Stimulated activated CD8-positive, alpha-beta memory T cell treated with anti-CD3 and anti-CD28 coated beads, Interleukin-15, amount 100 ng/mL, for 48 hours (primary cell): ENCODE results near the gene GNB3.
"Not testable (repeated sequence)": the region's sequence is repeated elsewhere in the genome, so short reads cannot be mapped to it uniquely, and the experiment has no call there.

ENCODE experiments used
- DNase-seq, 2 donors: peaks; one replicate each; pipeline ENCODE4 v3.0.0-alpha.2; 2020; ENCODE audit warnings: low read depth in 2 of 2

GNB3 gene

GRCh38 chr12:6883252-6883651 is 42.5 kb downstream of the GNB3 start:
- no peak for DNase-seq

GRCh38 chr12:6883683-6884082 is 43.0 kb downstream of the GNB3 start:
- no peak for DNase-seq

DNA sequence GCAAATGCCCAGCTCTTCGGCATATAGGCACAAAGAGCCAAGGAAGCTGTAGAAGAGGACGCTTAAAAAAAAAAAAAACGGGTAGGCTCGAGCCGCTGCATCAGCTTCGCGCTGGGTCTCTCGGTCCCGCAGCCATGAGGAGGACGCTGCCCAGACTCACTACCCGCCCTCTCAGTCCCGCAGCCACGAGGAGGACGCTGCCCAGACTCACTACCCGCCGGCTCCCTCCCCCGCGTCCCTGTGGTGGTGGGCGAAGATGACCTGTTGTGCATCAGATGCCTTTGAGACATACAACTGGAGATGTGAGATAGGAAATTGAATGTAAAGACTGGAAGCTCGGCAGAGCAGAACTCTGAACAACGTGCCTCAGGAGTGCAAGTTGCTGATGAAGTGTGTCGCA is 43.8 kb downstream of the GNB3 start:
- no peak for DNase-seq

DNA sequence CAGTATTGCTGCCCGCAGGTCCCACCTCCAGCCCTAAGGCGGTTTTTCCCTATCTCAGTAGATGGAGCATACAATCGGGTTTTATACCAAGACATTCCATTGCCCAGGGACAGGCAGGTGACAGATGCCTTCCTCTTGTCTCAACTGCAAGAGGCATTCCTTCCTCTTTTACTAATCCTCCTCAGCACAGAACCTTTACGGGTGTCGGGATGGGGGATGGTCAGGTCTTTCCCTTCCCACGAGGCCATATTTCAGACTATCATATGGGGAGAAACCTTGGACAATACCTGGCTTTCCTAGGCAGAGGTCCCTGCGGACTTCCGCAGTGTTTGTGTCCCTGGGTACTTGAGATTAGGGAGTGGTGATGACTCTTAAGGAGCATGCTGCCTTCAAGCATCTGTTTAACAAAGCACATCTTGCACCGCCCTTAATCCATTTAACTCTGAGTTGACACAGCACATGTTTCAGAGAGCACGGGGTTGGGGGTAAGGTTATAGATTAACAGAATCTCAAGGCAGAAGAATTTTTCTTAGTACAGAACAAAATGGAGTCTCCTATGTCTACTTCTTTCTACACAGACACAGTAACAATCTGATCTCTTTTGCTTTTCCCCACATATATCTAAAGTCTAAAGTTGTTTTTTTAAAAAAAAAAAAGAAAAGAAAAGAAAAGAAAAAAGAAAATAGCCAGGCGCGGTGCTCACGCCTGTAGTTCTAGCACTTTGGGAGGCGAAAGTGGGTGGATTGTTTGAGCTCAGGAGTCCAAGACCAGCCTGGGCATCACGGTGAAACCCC is 45.7 kb downstream of the GNB3 start:
- DNase-seq: not testable (repeated sequence)

GRCh38 chr12:6887460-6887859 is 46.7 kb downstream of the GNB3 start:
- DNase-seq: no peak

DNA sequence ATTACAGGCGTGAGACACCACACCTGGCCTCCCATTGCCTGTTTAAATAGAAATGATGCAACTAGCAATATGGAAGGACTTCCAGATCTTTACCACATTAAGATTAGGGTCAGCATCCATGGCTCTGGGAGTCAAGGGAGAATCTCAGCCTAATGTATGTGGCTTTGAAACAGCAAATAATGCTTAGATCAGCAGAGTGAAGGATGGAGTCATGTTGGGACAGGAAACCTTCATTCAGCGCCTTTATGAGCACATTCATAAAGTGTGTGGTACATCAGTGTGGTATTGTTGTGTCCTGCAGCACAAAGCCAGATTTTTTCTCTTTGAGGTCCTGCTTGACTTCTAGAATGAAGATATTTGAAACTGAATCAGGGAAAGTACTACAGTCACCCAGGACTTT is 47.6 kb downstream of the GNB3 start:
- no peak for DNase-seq

GRCh38 chr12:6888794-6889193 is 48.1 kb downstream of the GNB3 start:
- not testable (repeated sequence) for DNase-seq

DNA sequence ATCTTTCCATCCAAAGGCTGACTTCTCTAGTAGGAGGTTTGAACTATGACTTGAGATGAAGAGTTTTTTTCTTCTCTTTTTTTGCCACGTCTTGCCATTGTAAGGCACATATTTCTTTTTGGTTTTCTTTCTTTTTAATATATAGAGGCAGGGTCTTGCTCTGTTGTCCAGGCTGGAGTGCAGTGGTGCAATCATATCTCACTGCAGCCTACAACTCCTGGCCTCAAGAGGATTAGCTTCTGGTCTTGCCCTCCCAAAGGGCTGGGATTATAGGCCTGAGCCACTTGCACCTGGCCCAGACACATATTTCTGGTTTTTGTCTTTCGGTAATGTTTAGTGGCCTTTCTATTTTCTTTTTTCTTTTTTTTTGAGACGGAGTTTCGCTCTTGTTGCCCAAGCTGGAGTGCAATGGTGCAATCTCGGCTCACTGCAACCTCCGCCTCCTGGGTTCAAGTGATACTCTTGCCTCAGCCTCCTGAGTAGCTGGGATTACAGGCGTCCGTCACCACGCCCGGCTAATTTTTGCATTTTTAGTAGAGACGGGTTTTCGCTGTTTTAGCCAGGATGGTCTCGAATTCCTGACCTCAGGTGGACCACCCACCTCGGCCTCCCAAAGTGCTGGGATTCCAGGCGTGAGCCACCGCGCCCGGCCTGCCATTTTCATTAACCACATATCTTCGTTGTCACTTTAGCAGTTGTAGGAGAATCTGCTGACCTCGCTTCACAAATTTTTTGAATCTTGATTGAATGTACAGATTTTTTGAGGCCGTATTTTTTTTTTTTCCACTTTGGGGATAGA is 49.2 kb downstream of the GNB3 start:
- DNase-seq: not testable (repeated sequence)

GRCh38 chr12:6890789-6891645 is 50.3 kb downstream of the GNB3 start:
- DNase-seq: peak; percentile 97 to 99

DNA sequence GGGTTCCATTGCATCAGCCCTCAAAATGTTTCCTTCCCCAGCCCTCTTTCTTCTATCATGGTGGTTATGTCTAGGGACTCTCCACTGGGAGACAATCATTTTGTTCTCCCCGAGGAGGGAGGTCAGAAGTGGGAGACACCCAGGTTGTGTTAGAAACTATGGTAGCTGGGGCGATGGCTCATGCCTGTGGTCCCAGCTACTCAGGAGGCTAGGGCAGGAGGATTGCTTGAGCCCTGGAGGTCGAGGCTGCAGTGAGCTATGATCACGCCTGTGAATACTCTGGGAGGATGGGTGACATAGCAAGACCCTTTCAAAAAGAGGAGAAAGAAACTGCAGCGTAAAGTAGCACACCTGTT is 50.9 kb downstream of the GNB3 start:
- DNase-seq: no peak

DNA sequence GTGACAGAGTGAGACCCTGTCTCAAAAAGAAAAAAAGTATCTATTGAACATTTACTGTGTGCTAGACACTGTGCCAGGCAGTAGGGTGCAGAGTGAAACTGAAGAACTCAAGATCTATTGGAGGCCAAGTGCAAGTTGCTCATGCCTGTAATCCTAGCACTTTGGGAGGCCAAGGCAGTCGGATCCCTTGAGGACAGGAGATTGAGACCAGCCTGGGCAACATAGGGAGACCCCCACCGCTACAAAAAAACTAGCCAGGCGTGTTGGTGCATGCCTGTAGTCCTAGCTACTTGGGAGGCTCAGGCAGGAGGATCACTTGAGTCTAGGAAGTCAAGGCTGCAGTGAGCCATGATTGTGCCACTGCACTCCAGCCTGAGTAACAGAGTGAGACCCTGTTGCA is 52.0 kb downstream of the GNB3 start:
- not testable (repeated sequence) for DNase-seq

DNA sequence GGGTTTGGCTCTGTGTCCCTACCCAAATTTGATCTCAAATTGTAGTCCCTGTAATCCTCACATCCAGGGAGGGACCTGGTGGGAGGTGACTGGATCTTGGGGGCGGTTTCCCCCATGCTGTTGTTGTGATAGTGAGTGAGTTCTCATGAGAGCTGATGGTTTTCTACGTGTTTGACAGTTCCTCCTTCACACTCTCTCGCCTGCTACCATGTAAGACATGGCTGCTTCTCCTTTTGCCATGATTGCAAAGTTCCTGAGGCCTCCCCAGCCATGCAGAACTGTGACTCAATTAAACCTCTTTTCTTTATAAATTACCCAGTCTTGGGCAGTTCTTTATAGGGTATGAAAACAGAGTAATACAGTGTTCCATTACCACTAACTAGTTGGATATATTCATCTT is 53.6 kb downstream of the GNB3 start:
- DNase-seq: no peak
